GM21381 (cell line): ENCODE results near the gene LRRC57.

ENCODE experiments used
- ATAC-seq: cut with Tn5 transposase; IDR thresholded peaks from one replicate; pipeline ENCODE4 v1.9.1; 2021; ENCODE audit warnings: mild to moderate bottlenecking, moderate library complexity; ENCODE audit not compliant: unreplicated experiment

LRRC57 gene

GRCh38 chr15:42493679-42494078 is 54.9 kb downstream of the LRRC57 start:
- no peak for ATAC-seq

GRCh38 chr15:42491539-42492225 is 56.9 kb downstream of the LRRC57 start:
- no peak for ATAC-seq

GRCh38 chr15:42490671-42491538 is 57.7 kb downstream of the LRRC57 start, which contains the start of gene ZNF106:
Gene ZNF106, minus strand, starts transcription at chr15:42491141. Its CDS starts 18,852 bp downstream, at chr15:42472289.
- ATAC-seq = peak; percentile 63

DNA sequence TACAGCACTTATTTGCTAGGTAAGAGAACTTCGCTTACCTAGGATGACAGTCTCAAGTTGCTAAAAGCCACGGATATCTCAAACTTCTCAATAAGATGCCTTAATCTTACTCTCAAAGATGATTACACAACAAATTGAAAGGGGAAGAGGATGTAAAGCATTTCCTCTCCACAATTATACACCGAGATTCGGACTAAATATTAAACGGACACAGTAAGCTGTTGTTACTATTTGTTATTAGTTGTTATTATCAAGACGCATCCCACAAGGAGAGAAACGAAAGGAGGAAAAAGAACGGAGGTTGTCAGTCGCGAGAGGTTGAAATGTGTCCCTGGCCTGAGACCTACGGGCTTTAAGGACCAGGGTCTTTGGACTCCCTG is 58.3 kb downstream of the LRRC57 start:
- no peak for ATAC-seq
